Measurements from ENCODE around the gene NIPAL4. TPM values are rescaled to one million over a fixed set of nuclear protein-coding genes. Genes with fewer than 3 reads are reported as not detected.

Gene NIPAL4
- total RNA-seq, 1 donor from 2014 or later: 2.8 TPM

- H3K4me1 Mint-ChIP-seq: peaks cover 99% of the 10 kb centered on the region
- no peaks in the 10 kb centered on the region for H3K9me3 Mint-ChIP-seq
- peaks cover 91% of the 10 kb centered on the region for H3K36me3 Mint-ChIP-seq (ENCODE audit: low read depth)
- ATAC-seq (ENCODE audit: low read depth): no peak
- no peaks in the 10 kb centered on the region for H3K27me3 Mint-ChIP-seq
- no peak for DNase-seq
- TF ChIP-seq CTCF (IDR thresholded peaks at IDR 0.05): no peak
- POLR2A ChIA-PET: interaction anchor here (0.6 to 4.2 kb wide), 11 partner anchors 9 to 147 kb away, joined by 3 to 31 read pairs (median 7); no protein-coding TSS in a partner anchor
- intact Hi-C loops (cut with micrococcal nuclease): no loop called here
- H3K27ac Mint-ChIP-seq: peak overlapping the region; percentile 93
- H3K4me3 Mint-ChIP-seq: peak overlapping the region; percentile 41
- CTCF ChIA-PET: interaction anchor here (0.7 to 1.2 kb wide), 4 partner anchors 12 to 214 kb away, joined by 3 read pairs; no protein-coding TSS in a partner anchor
Observed at GRCh38 chr5:157504053-157504452, 44.0 kb downstream of the NIPAL4 start.

GRCh38 chr5:157505496-157505895 lies 45.5 kb downstream of the NIPAL4 start:
- Mint-ChIP-seq H3K4me3 (peak overlapping the region; percentile 32), H3K4me1 (peaks cover 98% of the 10 kb centered on the region), H3K9me3 (no peaks in the 10 kb centered on the region), H3K27me3 (no peaks in the 10 kb centered on the region), H3K36me3 (ENCODE audit: low read depth) (peaks cover 92% of the 10 kb centered on the region), H3K27ac (peak overlapping the region; percentile 93)
- CTCF ChIA-PET: interaction anchor here (1.0 kb wide), 1 partner anchor 8 kb away, joined by 4 read pairs; no protein-coding TSS in a partner anchor
- ATAC-seq (ENCODE audit: low read depth): no peak
- DNase-seq: no peak
- POLR2A ChIA-PET: interaction anchor here (0.7 to 3.9 kb wide), 6 partner anchors 12 to 65 kb away, joined by 3 to 31 read pairs (median 7); no protein-coding TSS in a partner anchor
- TF ChIP-seq CTCF (IDR thresholded peaks at IDR 0.05): no peak
- intact Hi-C loops (cut with micrococcal nuclease): no loop called here

GRCh38 chr5:157506066-157506590 lies 46.1 kb downstream of the NIPAL4 start:
- peaks cover 92% of the 10 kb centered on the region for H3K36me3 Mint-ChIP-seq (ENCODE audit: low read depth)
- H3K4me1 Mint-ChIP-seq: peaks cover 97% of the 10 kb centered on the region
- ChIA-PET CTCF (no interaction called here), POLR2A (interaction anchor here (0.6 to 3.8 kb wide), 6 partner anchors 10 to 85 kb away, joined by 3 to 28 read pairs (median 8); no protein-coding TSS in a partner anchor)
- no peak overlapping the region for H3K4me3 Mint-ChIP-seq
- no peaks in the 10 kb centered on the region for H3K9me3 Mint-ChIP-seq
- intact Hi-C loops (cut with micrococcal nuclease): loop anchor here (1.0 kb wide), 1 partner anchor 46 kb away; the partner anchor contains the start of gene NIPAL4
- H3K27ac Mint-ChIP-seq: peak overlapping the region; percentile 93
- no peak for DNase-seq
- H3K27me3 Mint-ChIP-seq: no peaks in the 10 kb centered on the region
- TF ChIP-seq CTCF (IDR thresholded peaks at IDR 0.05): no peak
- ATAC-seq (ENCODE audit: low read depth): no peak

- no peak for ATAC-seq (ENCODE audit: low read depth)
- H3K27ac Mint-ChIP-seq: peak overlapping the region; percentile 93
- POLR2A ChIA-PET: interaction anchor here (0.6 to 3.9 kb wide), 6 partner anchors 9 to 88 kb away, joined by 3 to 21 read pairs (median 4); no protein-coding TSS in a partner anchor
- H3K36me3 Mint-ChIP-seq (ENCODE audit: low read depth): peaks cover 92% of the 10 kb centered on the region
- no peaks in the 10 kb centered on the region for H3K27me3 Mint-ChIP-seq
- no peak for DNase-seq
- intact Hi-C loops (cut with micrococcal nuclease): loop anchor here (1.0 kb wide), 1 partner anchor 47 kb away; the partner anchor contains the start of gene NIPAL4
- H3K4me1 Mint-ChIP-seq: peaks cover 96% of the 10 kb centered on the region
- no peak for TF ChIP-seq CTCF (IDR thresholded peaks at IDR 0.05)
- CTCF ChIA-PET: interaction anchor here (1.0 kb wide), 1 partner anchor 74 kb away, joined by 3 read pairs; no protein-coding TSS in a partner anchor
- H3K4me3 Mint-ChIP-seq: no peak overlapping the region
- no peaks in the 10 kb centered on the region for H3K9me3 Mint-ChIP-seq
Observed at GRCh38 chr5:157506981-157507780, 47.2 kb downstream of the NIPAL4 start.

All from activated B cell treated with CpG ODN at 0.5 μM for 24 hours (primary cell).